HepG2 (cell line): ENCODE data around the gene ECHS1.

Source experiments
- GPBP1L1 ChIP-seq: sonication (generic); formaldehyde crosslinking; IDR thresholded peaks from 2 replicates; pipeline ENCODE4 v1.5.0; 2020; ENCODE audit warnings: mild to moderate bottlenecking, missing genetic modification reagents
- KLF6 ChIP-seq: IDR thresholded peaks from 2 replicates; pipeline ENCODE4 v1.8.0; 2016; ENCODE audit warnings: missing biosample characterization, missing genetic modification reagents
- SOX6 ChIP-seq, 2 experiments: fragments of 450-650 bp in 1 of 2; sonication (generic) in 1 of 2; formaldehyde crosslinking in 1 of 2; IDR thresholded peaks; 2 replicates each; pipeline versions ENCODE4 v1.4.0 to v1.6.1; 2017 to 2020; ENCODE audit warnings: antibody characterized with exemption in 1 of 2, mild to moderate bottlenecking in 1 of 2, missing genetic modification reagents in 1 of 2
- ZNF609 ChIP-seq: sonication (generic); formaldehyde crosslinking; IDR thresholded peaks from 2 replicates; pipeline ENCODE4 v1.4.0; 2020; ENCODE audit warnings: mild to moderate bottlenecking, missing genetic modification reagents, borderline replicate concordance
- TF ChIP-seq, protein P1 (sequence below): sonication (generic); formaldehyde crosslinking; IDR thresholded peaks from 2 replicates; pipeline ENCODE4 v1.5.0; 2020; ENCODE audit warnings: mild to moderate bottlenecking, missing genetic modification reagents, moderate library complexity

DNA sequence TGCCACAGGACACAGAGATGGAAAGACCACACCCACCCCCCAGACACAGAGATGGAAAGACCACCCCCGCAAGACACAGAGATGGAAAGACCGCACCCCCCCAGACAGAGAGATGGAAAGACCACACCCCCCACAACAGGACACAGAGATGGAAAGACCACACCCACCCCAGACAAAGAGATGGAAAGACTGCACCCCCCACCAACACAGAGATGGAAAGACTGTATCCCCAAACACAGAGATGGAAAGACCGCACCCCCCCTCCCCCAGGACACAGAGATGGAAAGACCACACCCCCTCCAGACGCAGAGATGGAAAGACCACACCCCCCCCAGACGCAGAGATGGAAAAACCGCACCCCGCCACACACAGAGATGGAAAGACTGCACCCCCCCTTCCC lies 56.4 kb downstream of the ECHS1 start:
- TF ChIP-seq GPBP1L1 (CRISPR knock-in tag) (no peak), ZNF609 (CRISPR knock-in tag) (no peak), KLF6 (no peak), SOX6 (IDR thresholded peaks at IDR 0.05) (no peak), SOX6 (CRISPR knock-in tag; IDR thresholded peaks at IDR 0.05) (no peak)
- TF ChIP-seq, protein P1, sequence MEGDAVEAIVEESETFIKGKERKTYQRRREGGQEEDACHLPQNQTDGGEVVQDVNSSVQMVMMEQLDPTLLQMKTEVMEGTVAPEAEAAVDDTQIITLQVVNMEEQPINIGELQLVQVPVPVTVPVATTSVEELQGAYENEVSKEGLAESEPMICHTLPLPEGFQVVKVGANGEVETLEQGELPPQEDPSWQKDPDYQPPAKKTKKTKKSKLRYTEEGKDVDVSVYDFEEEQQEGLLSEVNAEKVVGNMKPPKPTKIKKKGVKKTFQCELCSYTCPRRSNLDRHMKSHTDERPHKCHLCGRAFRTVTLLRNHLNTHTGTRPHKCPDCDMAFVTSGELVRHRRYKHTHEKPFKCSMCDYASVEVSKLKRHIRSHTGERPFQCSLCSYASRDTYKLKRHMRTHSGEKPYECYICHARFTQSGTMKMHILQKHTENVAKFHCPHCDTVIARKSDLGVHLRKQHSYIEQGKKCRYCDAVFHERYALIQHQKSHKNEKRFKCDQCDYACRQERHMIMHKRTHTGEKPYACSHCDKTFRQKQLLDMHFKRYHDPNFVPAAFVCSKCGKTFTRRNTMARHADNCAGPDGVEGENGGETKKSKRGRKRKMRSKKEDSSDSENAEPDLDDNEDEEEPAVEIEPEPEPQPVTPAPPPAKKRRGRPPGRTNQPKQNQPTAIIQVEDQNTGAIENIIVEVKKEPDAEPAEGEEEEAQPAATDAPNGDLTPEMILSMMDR (CRISPR knock-in tag) = no peak
